Stimulated activated CD4-positive, alpha-beta T cell treated with anti-CD3 and anti-CD28 coated beads, Interleukin-12 subunit alpha, Interleukin-12 subunit beta, amount 100 ng/mL, for 24 hours (primary cell): Measurements from ENCODE around the gene GPATCH4.
"Not testable (repeated sequence)": the region's sequence is repeated elsewhere in the genome, so short reads cannot be mapped to it uniquely, and the experiment has no call there.

Experiments
- DNase-seq, 2 experiments: peaks; one replicate each; pipeline ENCODE4 v3.0.0-alpha.2; 2020; ENCODE audit warnings: low read depth in 2 of 2

The GPATCH4 gene

DNA sequence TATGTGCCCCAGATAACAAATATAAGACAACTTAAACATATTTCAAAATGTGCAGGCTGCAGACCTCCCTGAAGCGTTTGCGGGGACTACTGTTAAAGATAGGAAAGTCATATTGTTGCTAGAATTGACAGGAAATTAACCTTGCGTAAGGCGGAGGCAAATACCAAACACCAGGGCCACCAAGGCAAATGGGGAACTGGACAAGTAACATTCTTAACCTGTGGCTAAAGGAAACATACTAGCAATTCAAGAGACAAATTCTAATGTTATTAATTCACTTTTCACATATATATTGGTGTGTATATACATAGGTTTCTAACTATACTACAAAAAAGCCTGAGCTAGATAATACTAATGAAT, 24.8 kb upstream of the GPATCH4 start:
- no peak for DNase-seq

DNA sequence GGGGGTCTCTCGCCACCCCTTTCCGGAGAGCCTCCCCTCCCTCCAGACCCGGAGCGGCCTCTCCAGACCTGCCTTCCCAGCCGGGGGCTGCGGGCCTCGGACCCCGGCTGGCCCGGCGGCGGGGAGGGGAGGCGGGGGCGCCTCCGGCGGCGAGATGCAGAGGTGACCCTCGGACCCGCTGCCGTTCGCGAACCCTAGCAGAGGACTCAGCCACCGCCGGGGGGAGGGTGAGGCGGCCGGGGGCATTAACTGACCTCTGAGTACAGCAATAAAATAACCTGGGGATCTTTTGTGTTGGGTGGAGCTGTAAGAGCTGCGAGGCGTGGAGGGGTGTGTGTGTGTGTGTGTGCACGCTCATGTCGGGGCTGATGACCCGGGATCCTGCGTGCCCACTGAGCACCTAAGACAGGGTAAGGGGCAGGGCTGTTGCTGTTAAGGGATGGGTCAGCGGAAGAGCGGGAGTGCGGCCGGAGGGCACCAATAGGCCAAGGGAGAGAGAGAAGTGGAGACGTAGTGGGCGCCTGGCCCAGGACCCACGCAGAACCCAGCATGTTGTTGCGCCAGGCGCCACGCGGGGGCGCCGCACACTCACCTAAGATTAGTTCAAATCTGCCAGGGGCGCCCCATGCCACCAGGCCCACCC, 24.3 kb upstream of the GPATCH4 start:
- peak; percentile 30 to 57 for DNase-seq

DNA sequence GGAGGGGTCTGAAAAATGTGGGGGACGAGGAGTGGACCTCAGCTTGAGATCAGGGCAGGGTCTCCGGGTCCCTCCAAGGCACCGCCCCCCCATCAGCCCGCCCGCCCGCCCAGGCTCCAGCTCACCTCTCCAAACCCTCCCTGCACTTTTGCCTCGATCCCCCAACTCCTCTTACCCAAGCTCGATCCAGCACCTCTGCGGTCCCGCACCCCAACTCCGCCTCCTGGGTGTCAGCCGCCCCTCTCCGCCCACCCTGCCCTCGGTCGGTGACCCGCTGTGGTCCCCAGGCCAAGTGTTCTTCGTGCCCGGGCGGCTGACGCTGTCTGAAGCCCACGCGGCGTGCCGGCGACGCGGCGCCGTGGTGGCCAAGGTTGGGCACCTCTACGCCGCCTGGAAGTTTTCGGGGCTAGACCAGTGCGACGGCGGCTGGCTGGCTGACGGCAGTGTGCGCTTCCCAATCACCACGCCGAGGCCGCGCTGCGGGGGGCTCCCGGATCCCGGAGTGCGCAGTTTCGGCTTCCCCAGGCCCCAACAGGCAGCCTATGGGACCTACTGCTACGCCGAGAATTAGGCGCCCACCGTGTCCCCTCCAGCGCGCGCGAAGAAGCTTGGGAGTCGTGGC, 23.6 kb upstream of the GPATCH4 start:
- no peak for DNase-seq

DNA sequence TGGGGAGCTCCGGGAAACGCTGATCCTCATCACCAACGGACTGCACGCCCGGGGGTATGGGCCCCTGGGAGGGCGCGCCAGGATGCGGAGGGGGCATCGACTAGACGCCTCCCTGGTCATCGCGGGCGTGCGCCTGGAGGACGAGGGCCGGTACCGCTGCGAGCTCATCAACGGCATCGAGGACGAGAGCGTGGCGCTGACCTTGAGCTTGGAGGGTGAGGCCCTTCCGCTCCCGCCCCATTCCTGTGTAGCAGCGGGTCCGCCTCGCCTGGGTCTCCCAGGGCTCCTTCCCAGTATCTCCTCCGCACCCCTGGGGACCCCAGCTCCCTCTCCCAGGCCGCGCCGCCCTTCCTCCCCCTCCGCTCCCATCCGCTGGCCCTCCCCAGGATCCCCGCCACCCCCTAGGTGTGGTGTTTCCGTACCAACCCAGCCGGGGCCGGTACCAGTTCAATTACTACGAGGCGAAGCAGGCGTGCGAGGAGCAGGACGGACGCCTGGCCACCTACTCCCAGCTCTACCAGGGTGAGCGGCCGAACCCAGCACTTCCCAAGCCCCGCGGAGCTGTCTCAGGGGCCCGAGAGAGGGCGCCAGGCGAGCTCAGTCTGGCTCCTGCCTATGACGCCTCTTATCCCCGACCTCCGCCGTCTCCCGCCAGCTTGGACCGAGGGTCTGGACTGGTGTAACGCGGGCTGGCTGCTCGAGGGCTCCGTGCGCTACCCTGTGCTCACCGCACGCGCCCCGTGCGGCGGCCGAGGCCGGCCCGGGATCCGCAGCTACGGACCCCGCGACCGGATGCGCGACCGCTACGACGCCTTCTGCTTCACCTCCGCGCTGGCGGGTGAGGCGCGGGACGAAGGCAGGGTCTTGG, 22.9 kb upstream of the GPATCH4 start:
- no peak for DNase-seq

DNA sequence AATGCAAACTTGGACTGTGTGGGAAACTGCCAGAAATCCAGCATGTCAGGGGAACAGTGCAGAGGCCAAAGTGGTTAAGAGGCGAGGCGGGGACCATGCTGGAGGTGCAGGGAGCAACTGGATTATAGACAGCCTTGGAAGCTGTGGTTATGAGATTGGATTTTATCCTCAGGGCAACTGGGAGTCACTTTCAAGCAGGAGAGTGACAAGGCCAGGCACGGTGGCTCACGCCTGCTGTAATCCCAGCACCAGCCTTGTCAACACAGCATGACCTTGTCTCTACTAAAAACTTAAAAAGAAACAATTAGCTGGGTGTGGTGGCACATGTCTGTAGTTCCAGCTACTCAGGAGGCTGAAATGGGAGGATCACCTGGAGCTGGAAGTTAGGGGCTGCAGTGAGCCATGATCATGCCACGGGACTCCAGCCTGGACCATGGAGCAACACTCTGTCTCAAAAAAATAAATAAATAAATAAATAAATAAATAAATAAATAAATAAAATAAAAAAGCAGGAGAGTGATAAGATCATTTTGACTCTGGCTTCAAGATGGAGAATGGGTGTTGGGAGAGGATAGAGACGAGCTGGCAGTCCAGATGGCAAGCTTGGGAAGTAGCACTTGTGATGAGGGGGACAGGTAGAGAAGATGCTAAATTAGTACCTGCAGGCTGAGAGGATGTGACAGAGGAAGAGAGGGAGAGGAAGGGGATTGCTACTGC, 21.5 kb upstream of the GPATCH4 start:
- no peak for DNase-seq

DNA sequence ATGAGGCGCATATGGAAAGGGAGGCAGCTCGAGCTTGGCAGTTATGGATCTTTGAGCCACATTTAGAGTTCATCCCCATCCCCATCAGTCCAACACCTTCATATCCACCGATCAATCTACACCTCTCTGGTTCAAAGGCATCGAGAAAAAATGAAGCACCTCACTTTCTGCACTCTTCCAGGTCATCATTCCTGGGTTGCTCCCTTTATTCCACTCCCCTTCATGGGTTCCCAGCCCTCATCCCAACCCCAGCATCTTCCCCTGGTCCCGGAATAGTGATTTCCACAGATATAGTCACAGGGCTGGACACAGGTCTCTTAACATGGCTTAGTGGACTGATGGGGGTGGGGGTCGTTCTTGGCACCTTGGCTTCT, 18.3 kb upstream of the GPATCH4 start:
- no peak for DNase-seq

DNA sequence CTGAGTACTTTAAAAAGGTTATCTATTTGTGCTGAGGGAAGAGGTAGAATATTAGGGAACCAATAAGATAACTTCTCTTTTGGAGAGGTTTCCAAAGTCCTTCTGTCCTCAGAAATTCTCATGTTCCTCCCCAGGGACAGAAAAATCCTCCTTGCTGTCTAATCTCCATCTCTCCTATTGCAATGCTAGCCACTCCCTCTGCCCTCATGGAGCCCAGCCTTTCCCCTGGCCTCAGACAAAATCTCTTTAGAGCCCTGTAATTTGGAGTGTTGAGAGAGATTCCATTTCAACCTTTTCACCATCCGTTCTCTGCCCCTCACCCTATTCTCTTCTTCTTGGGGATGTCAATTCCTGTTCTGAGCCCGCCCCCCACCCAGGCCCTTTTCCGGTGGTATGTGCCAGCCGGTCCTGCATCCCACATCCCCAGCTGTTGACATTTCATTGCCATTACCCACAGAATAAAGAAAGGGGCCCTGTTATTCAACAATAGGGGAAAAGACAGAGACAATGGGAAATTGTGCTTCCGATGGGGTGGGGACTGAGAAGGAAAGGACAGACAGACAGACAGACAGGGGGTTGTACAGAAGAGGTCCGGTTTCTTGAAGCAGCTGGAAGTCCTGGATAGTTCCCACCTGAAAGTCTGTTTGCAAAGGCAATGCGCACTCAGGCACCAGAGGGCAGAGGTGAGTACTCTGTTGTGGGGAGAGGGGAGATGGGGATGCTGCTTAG, 17.7 kb upstream of the GPATCH4 start, which contains the start of gene HAPLN2:
TSS of gene HAPLN2 (plus strand) at position 563 of the 729 bp plus-strand sequence. CDS start 4,076 bp downstream, outside the sequence.
- no peak for DNase-seq

DNA sequence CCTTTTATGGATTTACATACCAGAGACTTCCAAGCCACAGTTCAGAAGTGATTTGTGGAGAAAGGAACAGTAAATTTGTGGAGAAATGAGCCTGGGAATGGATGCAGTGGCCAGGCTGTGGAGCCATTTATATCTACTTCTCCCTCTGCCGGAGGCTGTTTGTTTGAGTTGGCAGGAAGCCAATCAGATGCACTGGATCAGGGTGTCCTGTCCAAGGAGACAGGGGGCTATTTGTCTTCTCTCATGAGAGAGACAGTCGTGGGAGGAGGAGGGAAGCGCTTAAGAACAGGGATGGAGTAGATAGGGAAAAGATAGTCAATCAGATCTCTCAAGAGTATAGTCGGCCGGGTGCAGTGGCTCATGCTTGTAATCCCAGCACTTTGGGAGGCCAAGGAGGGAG, 15.2 kb upstream of the GPATCH4 start:
- DNase-seq: no peak

DNA sequence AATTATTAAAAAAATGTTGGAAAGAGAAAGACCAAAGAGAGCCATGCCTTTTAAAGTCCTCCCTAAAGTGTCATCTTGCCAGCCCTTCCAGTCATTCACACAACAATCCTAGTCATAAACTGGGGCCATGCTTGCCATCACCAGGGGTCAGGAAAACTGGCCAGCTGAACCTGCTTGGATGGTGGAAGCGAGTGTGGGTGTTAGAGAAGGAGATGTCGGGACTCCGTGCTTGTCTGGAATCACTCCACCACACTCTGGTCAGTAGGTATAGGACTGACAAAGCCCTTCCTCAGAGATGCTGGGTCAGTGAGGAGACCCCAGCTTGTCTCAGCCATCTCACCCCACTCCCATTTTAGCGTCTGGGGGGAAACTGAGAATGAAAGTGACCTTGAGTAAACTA, 14.7 kb upstream of the GPATCH4 start:
- no peak for DNase-seq

DNA sequence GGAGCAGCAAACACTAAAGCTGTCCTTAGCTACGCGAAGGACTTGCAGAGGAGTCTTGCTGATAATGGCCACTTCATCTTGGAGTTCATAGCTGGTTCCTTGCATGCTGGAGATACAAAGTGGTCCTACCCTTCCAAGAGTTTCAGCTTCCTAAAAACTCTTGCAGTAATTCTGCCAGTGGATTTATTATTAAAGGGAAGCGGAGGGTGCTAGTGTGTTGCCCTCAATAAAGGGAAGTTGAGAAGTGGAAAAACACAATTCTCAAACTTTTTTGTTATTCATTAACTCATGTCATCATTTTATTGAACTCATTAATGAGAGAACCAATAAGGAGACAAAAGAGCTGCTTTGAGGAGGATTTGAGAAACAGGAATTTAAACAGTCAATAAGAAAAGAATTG, 11.4 kb upstream of the GPATCH4 start:
- no peak for DNase-seq

DNA sequence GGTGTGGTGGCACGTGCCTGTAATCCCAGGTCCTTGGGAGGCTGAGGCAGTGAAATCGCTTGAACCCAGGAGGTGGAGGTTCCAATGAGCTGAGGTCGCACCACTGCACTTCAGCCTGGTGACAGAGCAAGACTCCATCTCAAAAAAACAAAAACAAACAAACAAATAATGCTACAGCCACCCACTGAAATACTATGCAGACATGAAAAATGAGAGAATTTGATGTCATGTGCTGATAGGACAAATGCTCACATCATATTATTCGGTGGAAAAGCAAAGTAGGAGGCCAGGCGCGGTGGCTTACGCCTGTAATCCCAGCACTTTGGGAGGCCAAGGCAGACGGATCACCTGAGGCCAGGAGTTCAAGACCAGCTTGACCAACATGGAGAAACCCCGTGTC, 8.8 kb upstream of the GPATCH4 start:
- not testable (repeated sequence) for DNase-seq

DNA sequence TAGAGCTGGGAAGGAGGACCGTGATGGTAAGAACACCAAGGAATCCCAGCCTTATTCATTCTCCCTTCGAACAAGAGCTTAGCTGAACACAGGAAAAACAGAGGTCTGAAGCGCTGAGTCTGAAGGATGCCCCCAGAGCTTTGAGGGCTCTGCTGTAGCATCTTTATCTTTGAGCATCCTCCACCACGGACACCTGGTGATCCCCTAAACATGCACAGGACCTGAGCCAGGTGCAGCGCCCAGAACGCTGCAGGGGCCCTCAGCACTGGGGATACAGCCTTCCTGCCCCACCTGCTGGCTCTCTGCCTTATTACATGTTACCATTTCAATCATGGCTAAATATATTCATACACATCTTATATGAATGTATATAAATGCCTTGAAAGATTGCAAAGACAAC, 7.7 kb upstream of the GPATCH4 start:
- DNase-seq: no peak

DNA sequence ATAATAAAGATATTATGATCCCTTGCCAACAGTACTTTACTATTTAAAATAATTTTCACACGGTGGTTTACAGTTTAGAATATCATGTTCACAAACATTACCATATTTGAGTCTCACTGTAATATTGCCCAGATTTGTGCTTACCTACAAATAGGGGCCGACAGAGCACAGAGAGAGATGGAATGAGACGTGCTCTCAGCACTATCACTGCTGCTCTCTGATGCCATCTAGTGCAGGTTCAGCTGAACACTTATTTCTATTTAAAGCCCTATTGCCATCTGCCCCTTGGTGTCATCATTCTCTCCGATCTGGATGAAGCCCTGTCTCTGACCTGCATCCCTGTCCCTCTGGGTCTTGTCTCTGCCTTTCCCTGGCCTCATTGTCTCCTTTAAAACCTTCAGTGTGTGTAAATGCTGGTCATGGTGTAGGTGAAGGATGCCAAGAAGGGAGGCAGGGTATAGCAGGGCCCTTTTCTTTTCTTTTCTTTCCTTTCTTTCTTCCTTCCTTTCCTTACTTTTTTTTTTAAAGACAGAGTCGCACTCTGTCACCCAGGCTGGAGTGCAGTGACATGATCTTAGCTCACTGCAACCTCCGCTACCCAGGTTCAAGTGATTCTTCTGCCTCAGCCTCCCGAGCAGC, 6.9 kb upstream of the GPATCH4 start:
- no peak for DNase-seq

DNA sequence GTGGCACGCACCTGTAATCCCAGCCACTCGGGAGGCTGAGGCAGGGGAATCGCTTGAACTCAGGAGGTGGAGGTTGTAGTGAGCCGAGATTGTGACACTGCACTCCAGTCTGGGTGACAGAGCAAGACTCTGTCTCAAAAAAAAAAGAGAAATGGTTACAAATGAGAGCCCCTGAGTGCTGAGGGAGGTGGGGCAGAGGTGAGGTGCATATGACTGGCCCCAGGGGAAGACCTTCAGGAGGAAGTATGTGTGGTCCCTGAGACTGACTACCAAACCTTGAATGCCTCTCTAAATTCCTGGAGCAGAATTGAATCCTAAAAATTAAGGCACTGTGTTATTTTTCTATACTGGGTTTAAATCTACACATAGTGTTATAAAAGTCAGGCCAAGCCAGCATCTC, 6.1 kb upstream of the GPATCH4 start:
- not testable (repeated sequence) for DNase-seq

DNA sequence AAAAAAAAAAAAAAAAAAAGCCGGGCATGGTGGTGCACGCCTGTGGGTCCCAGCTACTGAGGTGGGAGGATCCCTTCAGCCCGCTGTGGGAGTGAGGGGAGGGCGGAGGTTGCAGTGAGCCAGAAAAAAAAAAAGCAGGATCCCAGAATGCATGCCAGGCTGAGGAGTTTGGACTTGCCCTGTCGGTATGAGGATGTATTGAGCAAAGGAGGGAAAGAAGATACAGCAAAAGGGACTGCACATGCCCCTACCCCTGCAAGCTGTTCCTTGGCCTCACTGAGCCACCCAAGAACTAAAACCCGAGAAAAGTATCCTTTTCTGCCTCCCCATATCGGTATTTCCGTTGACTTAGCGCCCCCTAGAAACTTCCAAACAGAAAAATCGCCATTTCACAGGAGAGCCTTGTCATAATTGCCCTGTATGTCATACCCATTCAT, 1.3 kb upstream of the GPATCH4 start:
- no peak for DNase-seq

DNA sequence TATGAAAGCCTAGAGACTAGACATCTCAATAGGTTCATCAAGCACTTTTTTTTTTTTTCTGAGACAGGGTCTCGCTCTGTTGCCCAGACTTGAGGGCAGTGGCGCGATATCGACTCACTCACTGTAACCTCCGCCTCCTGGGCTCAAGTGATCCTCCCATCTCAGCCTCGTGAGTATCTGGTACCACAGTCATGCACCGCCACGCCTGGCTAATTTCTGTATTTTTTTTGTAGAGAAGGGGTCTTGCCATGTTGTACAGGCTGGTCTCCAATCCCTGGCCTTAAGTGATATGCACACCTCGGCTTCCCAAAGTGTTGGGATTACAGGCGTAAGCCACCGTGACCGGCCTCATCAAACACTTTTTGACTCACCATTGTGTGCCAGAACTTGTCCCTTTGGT, 613 bp upstream of the GPATCH4 start:
- no peak for DNase-seq

DNA sequence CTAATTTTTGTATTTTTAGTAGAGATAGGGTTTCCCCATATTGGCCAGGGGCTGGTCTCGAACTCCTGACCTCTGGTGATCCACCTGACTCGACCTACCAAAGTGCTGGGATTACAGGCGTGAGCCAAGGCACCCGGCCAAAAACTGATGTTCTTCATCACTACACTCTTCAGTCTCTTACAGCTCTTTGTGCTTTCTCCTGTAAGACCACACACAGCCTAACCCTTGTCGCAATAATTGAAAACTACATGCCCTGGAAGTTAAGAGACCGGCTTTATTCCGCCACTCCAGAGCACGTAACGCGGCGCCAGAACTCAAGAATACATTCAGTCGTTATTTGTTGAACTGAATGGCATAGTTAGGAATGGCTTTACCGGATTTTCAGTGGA, 552 bp downstream of the GPATCH4 start:
- no peak for DNase-seq

DNA sequence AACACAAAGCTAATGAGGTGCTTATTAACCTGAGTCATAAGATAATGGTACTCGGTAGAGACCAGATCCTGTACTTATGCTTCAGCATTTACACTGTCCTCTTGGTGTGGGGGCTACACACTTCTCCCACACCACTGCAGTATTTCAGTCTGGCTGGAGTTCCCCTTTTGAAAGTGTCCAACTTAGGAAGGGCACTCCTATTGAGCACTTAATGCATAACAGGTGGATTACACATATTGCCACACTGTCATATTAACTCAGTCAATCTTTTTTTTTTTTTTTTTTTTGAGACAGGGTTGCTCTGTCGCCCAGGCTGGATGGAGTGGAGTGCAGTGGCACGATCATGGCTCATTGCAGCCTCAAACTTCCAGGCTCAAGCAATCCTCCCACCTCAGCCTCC, 1.5 kb downstream of the GPATCH4 start:
- DNase-seq: no peak

DNA sequence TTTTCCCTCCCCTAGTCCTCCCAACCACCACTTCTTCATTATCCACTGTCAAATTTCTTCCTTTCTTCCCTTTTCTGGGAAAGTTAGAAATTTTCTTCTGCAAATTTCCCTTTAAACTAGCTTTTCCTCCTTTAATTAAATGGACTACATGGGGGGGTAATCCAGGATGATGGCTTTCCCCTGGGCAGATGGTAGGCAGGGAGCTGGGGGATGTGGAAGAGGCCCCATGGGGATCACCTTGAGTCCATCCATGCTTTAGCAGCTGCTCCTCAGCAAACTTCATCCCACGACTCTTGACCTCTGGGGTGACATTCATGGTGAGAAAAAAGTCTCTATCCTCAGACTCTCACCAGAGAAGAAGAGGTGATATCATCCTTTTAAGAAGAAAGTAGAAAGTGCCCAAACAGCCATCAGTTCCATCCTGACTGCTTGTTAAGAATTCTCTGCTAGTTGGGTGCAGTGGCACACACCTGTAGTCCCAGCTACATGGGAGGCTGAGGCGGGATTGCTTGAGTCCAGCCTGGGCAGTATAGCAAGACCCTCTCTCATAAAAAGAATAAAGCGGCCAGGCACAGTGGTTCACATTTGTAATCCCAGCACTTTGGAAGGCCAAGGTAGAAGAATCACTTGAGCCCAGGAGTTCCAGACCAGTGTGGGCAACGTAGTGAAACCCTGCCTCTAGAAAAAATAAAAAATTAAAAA, 2.4 kb downstream of the GPATCH4 start:
- DNase-seq: no peak

DNA sequence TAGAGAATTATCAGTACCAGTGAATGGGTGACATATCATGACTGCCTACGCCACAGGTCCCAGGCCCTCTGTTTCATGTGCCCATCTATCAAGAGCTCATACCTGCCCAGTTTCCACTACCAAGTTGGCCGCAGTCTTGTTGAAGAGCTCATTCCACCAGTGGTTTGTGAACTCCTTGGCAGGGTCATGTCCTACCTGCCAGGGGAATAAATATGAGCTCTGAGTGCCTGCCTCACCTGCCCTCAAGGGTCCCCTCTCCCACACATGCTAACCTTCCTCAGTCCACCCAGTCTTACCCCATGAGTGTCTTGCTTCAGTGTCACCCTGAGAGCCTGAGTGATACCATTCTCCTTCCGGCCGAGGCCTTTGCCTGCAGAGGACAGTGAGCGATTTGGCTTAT, 3.2 kb downstream of the GPATCH4 start:
- no peak for DNase-seq

DNA sequence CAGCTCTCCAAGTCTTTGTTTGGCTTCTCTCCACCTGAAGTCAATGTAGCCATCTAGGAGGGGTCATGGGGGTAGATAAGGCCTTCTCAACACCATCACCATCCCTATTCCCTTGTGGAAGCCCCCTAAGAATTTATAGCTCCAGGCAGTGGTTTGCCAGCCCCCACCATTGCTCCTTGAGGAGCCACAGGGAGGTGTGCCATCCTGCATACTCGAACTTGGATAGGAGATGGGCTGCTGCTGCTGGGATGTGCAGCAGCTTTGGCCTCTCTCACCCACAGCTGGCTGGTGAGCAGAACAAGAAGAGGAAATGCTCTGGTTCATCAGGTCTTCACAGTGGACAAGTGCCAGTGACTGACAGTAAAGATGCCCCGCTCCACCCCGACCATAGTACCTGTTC, 4.9 kb downstream of the GPATCH4 start:
- DNase-seq: no peak
